ENCODE measurements around the gene RNF10. TPM values are rescaled to one million over a fixed set of nuclear protein-coding genes. Genes with fewer than 3 reads are reported as not detected.
A peak's percentile ranks its signal among the peaks of the same experiment; 100 is the strongest.

RNF10 gene
- total and polyA plus RNA-seq, 9 of the 15 experiments (the other 6 are each of a cell fraction or from before 2014, with no cell fraction given), result 43.0 to 139 (median 80.1) TPM

DNA sequence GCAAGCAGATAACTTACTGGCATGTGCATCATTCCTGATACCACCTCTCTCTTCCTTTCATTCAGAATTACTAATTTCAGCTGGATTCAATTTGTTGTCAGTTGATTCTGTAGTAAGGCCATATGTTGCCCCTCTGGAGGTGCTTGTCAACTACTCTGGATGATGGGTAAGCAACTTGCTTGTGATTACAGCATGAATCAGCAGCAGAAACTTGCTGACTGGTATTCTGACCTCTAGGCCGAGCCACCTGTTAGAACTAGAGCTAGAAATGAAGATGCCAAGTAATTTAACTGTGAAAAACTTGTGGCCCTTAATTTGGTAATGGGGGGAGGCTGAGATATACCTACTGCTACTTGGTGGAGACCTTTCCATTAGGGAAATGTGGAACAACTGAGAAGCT, 5.1 kb downstream of the RNF10 start (continued):
- TF ChIP-seq, protein P1, sequence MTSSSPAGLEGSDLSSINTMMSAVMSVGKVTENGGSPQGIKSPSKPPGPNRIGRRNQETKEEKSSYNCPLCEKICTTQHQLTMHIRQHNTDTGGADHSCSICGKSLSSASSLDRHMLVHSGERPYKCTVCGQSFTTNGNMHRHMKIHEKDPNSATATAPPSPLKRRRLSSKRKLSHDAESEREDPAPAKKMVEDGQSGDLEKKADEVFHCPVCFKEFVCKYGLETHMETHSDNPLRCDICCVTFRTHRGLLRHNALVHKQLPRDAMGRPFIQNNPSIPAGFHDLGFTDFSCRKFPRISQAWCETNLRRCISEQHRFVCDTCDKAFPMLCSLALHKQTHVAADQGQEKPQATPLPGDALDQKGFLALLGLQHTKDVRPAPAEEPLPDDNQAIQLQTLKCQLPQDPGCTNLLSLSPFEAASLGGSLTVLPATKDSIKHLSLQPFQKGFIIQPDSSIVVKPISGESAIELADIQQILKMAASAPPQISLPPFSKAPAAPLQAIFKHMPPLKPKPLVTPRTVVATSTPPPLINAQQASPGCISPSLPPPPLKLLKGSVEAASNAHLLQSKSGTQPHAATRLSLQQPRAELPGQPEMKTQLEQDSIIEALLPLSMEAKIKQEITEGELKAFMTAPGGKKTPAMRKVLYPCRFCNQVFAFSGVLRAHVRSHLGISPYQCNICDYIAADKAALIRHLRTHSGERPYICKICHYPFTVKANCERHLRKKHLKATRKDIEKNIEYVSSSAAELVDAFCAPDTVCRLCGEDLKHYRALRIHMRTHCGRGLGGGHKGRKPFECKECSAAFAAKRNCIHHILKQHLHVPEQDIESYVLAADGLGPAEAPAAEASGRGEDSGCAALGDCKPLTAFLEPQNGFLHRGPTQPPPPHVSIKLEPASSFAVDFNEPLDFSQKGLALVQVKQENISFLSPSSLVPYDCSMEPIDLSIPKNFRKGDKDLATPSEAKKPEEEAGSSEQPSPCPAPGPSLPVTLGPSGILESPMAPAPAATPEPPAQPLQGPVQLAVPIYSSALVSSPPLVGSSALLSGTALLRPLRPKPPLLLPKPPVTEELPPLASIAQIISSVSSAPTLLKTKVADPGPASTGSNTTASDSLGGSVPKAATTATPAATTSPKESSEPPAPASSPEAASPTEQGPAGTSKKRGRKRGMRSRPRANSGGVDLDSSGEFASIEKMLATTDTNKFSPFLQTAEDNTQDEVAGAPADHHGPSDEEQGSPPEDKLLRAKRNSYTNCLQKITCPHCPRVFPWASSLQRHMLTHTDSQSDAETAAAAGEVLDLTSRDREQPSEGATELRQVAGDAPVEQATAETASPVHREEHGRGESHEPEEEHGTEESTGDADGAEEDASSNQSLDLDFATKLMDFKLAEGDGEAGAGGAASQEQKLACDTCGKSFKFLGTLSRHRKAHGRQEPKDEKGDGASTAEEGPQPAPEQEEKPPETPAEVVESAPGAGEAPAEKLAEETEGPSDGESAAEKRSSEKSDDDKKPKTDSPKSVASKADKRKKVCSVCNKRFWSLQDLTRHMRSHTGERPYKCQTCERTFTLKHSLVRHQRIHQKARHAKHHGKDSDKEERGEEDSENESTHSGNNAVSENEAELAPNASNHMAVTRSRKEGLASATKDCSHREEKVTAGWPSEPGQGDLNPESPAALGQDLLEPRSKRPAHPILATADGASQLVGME (CRISPR knock-in tag; IDR thresholded peaks at IDR 0.05), result no peak
- TF ChIP-seq TCF3 (CRISPR knock-in tag; IDR thresholded peaks at IDR 0.05) (0 out of 2 replicates have a peak, but pooled peaks have one; percentile 12), SMARCA4 (IDR thresholded peaks at IDR 0.05) (peak; percentile 46; the same call in 1 of the 2 replicates), FOSL1 (tag; conservative IDR thresholded peaks at IDR 0.05) (peak; percentile 57; the same call in 1 of the 2 replicates), SP1 (CRISPR knock-in tag; IDR thresholded peaks at IDR 0.05) (no peak), CEBPG (CRISPR knock-in tag; IDR thresholded peaks at IDR 0.05) (peak; percentile 56; the same call in 1 of the 2 replicates), CEBPG (tag; conservative IDR thresholded peaks at IDR 0.05 in 1 of 2, IDR thresholded peaks at IDR 0.05 in 1 of 2) (no peak), C11orf30 (IDR thresholded peaks at IDR 0.05; ENCODE audit: low read depth) (peak; percentile 96), CBFA2T3 (IDR thresholded peaks at IDR 0.05) (peak; percentile 48), ARID1B (IDR thresholded peaks at IDR 0.05) (peak; percentile 50), LEF1 (IDR thresholded peaks at IDR 0.05) (peak; percentile 38; the same call in 1 of the 2 replicates), ZNF263 (CRISPR knock-in tag; IDR thresholded peaks at IDR 0.05; ENCODE audit: borderline replicate concordance) (no peak), RCOR1 (IDR thresholded peaks at IDR 0.05; ENCODE audit: borderline replicate concordance in 1 of 2, low read depth in 2 of 2, low read length in 2 of 2) (peak in 1 of 2 experiments; percentile 23; a peak in 1 of 4 replicates), ZNF197 (CRISPR knock-in tag; IDR thresholded peaks at IDR 0.05; ENCODE audit: low read depth) (no peak), ZNF589 (CRISPR knock-in tag; IDR thresholded peaks at IDR 0.05; ENCODE audit: low read depth) (no peak), PCBP1 (IDR thresholded peaks at IDR 0.05; ENCODE audit: low read depth, low read length, poor library complexity, severe bottlenecking) (no peak), MAFK (IDR thresholded peaks at IDR 0.05; ENCODE audit: low read length) (peak; percentile 86), MAFG (tag; conservative IDR thresholded peaks at IDR 0.05) (peak; percentile 87), EP300 (IDR thresholded peaks at IDR 0.05; ENCODE audit: low read length) (0 out of 2 replicates have a peak, but pooled peaks have one; percentile 23), L3MBTL2 (IDR thresholded peaks at IDR 0.05) (0 out of 2 replicates have a peak, but pooled peaks have one; percentile 24), ZNF764 (CRISPR knock-in tag; IDR thresholded peaks at IDR 0.05; ENCODE audit: low read depth) (no peak)
- TF ChIP-seq, protein P2, sequence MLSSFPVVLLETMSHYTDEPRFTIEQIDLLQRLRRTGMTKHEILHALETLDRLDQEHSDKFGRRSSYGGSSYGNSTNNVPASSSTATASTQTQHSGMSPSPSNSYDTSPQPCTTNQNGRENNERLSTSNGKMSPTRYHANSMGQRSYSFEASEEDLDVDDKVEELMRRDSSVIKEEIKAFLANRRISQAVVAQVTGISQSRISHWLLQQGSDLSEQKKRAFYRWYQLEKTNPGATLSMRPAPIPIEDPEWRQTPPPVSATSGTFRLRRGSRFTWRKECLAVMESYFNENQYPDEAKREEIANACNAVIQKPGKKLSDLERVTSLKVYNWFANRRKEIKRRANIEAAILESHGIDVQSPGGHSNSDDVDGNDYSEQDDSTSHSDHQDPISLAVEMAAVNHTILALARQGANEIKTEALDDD (IDR thresholded peaks at IDR 0.05), result peak; percentile 60

Measured in K562 (cell line).